ENCODE results near the gene EEF1AKMT3. TPM values are rescaled to one million over a fixed set of nuclear protein-coding genes. Genes with fewer than 3 reads are reported as not detected.

EEF1AKMT3 gene
- total and polyA plus RNA-seq, 2 experiments from 2014 or later: 12.4 to 15.7 TPM

- in situ Hi-C loops (cut with MboI): no loop called here
- Histone ChIP-seq H3K9ac (peak overlapping the region; percentile 45), H2AFZ (peak overlapping the region; percentile 58)
Observed at GRCh38 chr12:57752668-57753000, 19.8 kb upstream of the EEF1AKMT3 start.

GRCh38 chr12:57753756-57754337 lies 18.6 kb upstream of the EEF1AKMT3 start:
- Histone ChIP-seq H3K4me2 (ENCODE audit: unreplicated experiment) (no peak overlapping the region), H3K79me2 (ENCODE audit: insufficient read depth) (peaks cover 33% of the 10 kb centered on the region), H2AFZ (no peak overlapping the region), H4K20me1 (ENCODE audit: insufficient read depth) (no peaks in the 10 kb centered on the region), H3F3A (ENCODE audit: insufficient read depth) (peaks cover 11% of the 10 kb centered on the region), H3K9me3 (ENCODE audit: low read depth) (no peaks in the 10 kb centered on the region), H3K27ac (no peak overlapping the region), H3K9me2 (ENCODE audit: insufficient read depth) (no peaks in the 10 kb centered on the region), H3K9ac (no peak overlapping the region), H3K27me3 (replicated peaks; ENCODE audit: insufficient read depth) (peaks cover 22% of the 10 kb centered on the region), H3K4me1 (ENCODE audit: insufficient read depth) (peaks cover 4% of the 10 kb centered on the region; the same call in 1 of the 2 replicates), H3K4me3 (no peak overlapping the region), H3K36me3 (ENCODE audit: low read depth) (no peaks in the 10 kb centered on the region)
- TF ChIP-seq EZH2 (IDR thresholded peaks at IDR 0.05; ENCODE audit: insufficient read depth, poor library complexity, severe bottlenecking): no peak
- DNase-seq: no peak
- 31 to 57% methylated on average over 1 of the region's 1 CpG for WGBS, 2 experiments (ENCODE audit: low coverage in 1 of 2, low lambda C conversion rate in 2 of 2, missing lambda C conversion rate in 2 of 2)
- in situ Hi-C loops (cut with MboI): no loop called here

More at GRCh38 chr12:57752668-57753000, 19.8 kb upstream of the EEF1AKMT3 start:
- Histone ChIP-seq H3K36me3 (ENCODE audit: low read depth) (peaks cover 5% of the 10 kb centered on the region; the same call in 1 of the 2 replicates), H3K27me3 (replicated peaks; ENCODE audit: insufficient read depth) (peaks cover 22% of the 10 kb centered on the region), H3K4me2 (ENCODE audit: unreplicated experiment) (peak overlapping the region; percentile 67), H3K9me3 (ENCODE audit: low read depth) (no peaks in the 10 kb centered on the region), H4K20me1 (ENCODE audit: insufficient read depth) (no peaks in the 10 kb centered on the region), H3K4me1 (ENCODE audit: insufficient read depth) (peaks cover 4% of the 10 kb centered on the region; the same call in 1 of the 2 replicates), H3K79me2 (ENCODE audit: insufficient read depth) (peaks cover 33% of the 10 kb centered on the region), H3K27ac (no peak overlapping the region), H3F3A (ENCODE audit: insufficient read depth) (peaks cover 11% of the 10 kb centered on the region), H3K4me3 (peak overlapping the region; percentile 94), H3K9me2 (ENCODE audit: insufficient read depth) (no peaks in the 10 kb centered on the region)
- WGBS, 2 experiments (ENCODE audit: low coverage in 1 of 2, low lambda C conversion rate in 2 of 2, missing lambda C conversion rate in 2 of 2): 1% methylated on average over 5 of the region's 5 CpGs
- DNase-seq: no peak
- TF ChIP-seq EZH2phosphoT487 (IDR thresholded peaks at IDR 0.05; ENCODE audit: insufficient read depth, low read depth) (no peak), EZH2 (IDR thresholded peaks at IDR 0.05; ENCODE audit: insufficient read depth, poor library complexity, severe bottlenecking) (no peak)

- Histone ChIP-seq H2AFZ (no peak within 1 kb of the TSS), H3K4me2 (ENCODE audit: unreplicated experiment) (peak within 1 kb of the TSS; percentile 19), H3K4me3 (peak within 1 kb of the TSS; percentile 36), H3K36me3 (ENCODE audit: low read depth) (no peaks in the 10 kb centered on the region), H3K79me2 (ENCODE audit: insufficient read depth) (peaks cover 25% of the 10 kb centered on the region), H3K9ac (no peak within 1 kb of the TSS), H3K4me1 (ENCODE audit: insufficient read depth) (peaks cover 4% of the 10 kb centered on the region; the same call in 1 of the 2 replicates), H3F3A (ENCODE audit: insufficient read depth) (peaks cover 11% of the 10 kb centered on the region), H3K27ac (no peak within 1 kb of the TSS), H3K9me3 (ENCODE audit: low read depth) (no peaks in the 10 kb centered on the region), H4K20me1 (ENCODE audit: insufficient read depth) (no peaks in the 10 kb centered on the region), H3K9me2 (ENCODE audit: insufficient read depth) (no peaks in the 10 kb centered on the region), H3K27me3 (replicated peaks; ENCODE audit: insufficient read depth) (peaks cover 22% of the 10 kb centered on the region)
- in situ Hi-C loops (cut with MboI): no loop called here
- no peak for DNase-seq
- 3 to 9% methylated on average over 9 to 41 of the region's 41 CpGs for WGBS, 2 experiments (ENCODE audit: low coverage in 1 of 2, low lambda C conversion rate in 2 of 2, missing lambda C conversion rate in 2 of 2)
- TF ChIP-seq EZH2 (IDR thresholded peaks at IDR 0.05; ENCODE audit: insufficient read depth, poor library complexity, severe bottlenecking) (peak; percentile 90), EZH2phosphoT487 (IDR thresholded peaks at IDR 0.05; ENCODE audit: insufficient read depth, low read depth) (no peak)
Observed at GRCh38 chr12:57754411-57755193, 17.8 kb upstream of the EEF1AKMT3 start, which contains the start of gene MARCHF9. MARCHF9 (plus strand) TSS chr12:57755103; CDS start chr12:57755529, 426 bp downstream.

GRCh38 chr12:57755194-57755453 lies 17.3 kb upstream of the EEF1AKMT3 start:
- H3K4me1 ChIP-seq (ENCODE audit: insufficient read depth): peaks cover 4% of the 10 kb centered on the region; the same call in 1 of the 2 replicates

More at GRCh38 chr12:57755194-57755453, 17.3 kb upstream of the EEF1AKMT3 start:
- DNase-seq: no peak
- TF ChIP-seq EZH2 (IDR thresholded peaks at IDR 0.05; ENCODE audit: insufficient read depth, poor library complexity, severe bottlenecking) (no peak), EZH2phosphoT487 (IDR thresholded peaks at IDR 0.05; ENCODE audit: insufficient read depth, low read depth) (no peak)
- H3K4me2 ChIP-seq (ENCODE audit: unreplicated experiment): no peak overlapping the region
- 2% methylated on average over 29 of the region's 34 CpGs; no CpG with 5 or more reads in 1 of the 2 experiments for WGBS, 2 experiments (ENCODE audit: low coverage in 1 of 2, low lambda C conversion rate in 2 of 2, missing lambda C conversion rate in 2 of 2)
- H3K4me3 ChIP-seq: peak overlapping the region; percentile 36
- in situ Hi-C loops (cut with MboI): no loop called here
- no peak overlapping the region for H2AFZ ChIP-seq
- peaks cover 22% of the 10 kb centered on the region for H3K27me3 ChIP-seq (replicated peaks; ENCODE audit: insufficient read depth)
- no peaks in the 10 kb centered on the region for H3K9me3 ChIP-seq (ENCODE audit: low read depth)
- H3K36me3 ChIP-seq (ENCODE audit: low read depth): no peaks in the 10 kb centered on the region
- H3K27ac ChIP-seq: no peak overlapping the region
- H4K20me1 ChIP-seq (ENCODE audit: insufficient read depth): no peaks in the 10 kb centered on the region
- peaks cover 20% of the 10 kb centered on the region for H3K79me2 ChIP-seq (ENCODE audit: insufficient read depth)
- no peak overlapping the region for H3K9ac ChIP-seq
- H3K9me2 ChIP-seq (ENCODE audit: insufficient read depth): no peaks in the 10 kb centered on the region
- peaks cover 11% of the 10 kb centered on the region for H3F3A ChIP-seq (ENCODE audit: insufficient read depth)
